BE2C (cell line): ENCODE data around the gene DEF6.

ENCODE experiments used
- DNase-seq: peaks from one replicate; pipeline ENCODE4 v3.0.0-alpha.2; 2020
- H3K27me3 ChIP-seq: fragments of 250-450 bp; sonication (Bioruptor Pico); 2 replicates; pipeline ENCODE4 v1.5.1; 2020; ENCODE audit warnings: mild to moderate bottlenecking
- H3K36me3 ChIP-seq: fragments of 250-450 bp; sonication (Bioruptor Pico); 2 replicates; pipeline ENCODE4 v1.5.1; 2020; ENCODE audit warnings: mild to moderate bottlenecking
- H3K4me1 ChIP-seq: fragments of 250-450 bp; sonication (Bioruptor Pico); 2 replicates; pipeline ENCODE4 v1.5.1; 2020
- H3K4me3 ChIP-seq: 2 replicates; pipeline ENCODE4 v1.5.1; 2011; ENCODE audit warnings: low read depth, low read length
- H3K9me3 ChIP-seq: fragments of 250-450 bp; sonication (Bioruptor Pico); 2 replicates; pipeline ENCODE4 v1.5.1; 2020
- CTCF ChIP-seq: IDR thresholded peaks from 2 replicates; pipeline ENCODE4 v1.5.1; 2012; ENCODE audit warnings: mild to moderate bottlenecking, low read depth, low read length

DEF6 gene

DNA sequence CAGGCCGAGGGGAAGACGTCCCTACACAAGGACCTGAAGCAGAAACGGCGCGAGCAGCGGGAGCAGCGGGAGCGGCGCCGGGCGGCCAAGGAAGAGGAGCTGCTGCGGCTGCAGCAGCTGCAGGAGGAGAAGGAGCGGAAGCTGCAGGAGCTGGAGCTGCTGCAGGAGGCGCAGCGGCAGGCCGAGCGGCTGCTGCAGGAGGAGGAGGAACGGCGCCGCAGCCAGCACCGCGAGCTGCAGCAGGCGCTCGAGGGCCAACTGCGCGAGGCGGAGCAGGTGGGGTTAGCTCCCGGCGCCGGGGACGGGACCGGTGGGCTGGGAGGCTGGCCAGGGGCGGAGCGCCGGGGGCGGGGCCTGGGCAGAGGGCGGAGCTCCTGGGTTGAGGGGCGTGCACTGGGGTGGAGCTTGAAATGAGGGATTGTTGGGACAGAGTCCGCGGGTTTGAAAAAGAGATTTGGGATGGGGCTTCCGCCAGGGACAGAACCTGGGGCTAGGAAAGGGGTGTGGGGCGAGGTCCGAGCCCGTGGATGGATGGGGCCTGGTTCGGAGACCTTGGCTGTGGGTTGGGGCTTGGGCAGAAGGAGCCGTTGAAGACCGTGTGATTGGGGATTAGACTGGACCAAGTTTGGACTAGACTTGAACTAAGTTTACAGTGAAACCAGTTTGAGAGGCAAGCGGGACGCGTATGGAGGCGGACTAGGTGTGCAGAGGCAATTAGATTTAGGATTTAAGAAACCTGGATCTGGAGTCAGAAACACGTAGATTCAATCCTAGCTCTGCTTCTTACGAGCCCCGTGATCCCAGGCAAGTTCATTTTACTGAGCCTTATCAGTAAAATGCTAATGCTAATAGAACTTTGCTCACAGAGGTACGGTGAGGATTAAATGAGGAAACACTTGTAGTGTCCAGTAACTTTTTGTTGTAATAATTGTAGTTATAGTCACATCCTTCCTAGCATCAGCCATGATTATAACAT, 20.9 kb downstream of the DEF6 start:
- H3K9me3 ChIP-seq, result no peaks in the 10 kb centered on the region
- peak overlapping the region; percentile 70 for H3K4me3 ChIP-seq
- no peaks in the 10 kb centered on the region for H3K4me1 ChIP-seq
- no peaks in the 10 kb centered on the region for H3K27me3 ChIP-seq
- H3K36me3 ChIP-seq, result no peaks in the 10 kb centered on the region
- peak; percentile 96 for DNase-seq
- TF ChIP-seq CTCF, result no peak

- DNase-seq, result no peak
- no peaks in the 10 kb centered on the region for H3K36me3 ChIP-seq
- no peaks in the 10 kb centered on the region for H3K4me1 ChIP-seq
- no peaks in the 10 kb centered on the region for H3K27me3 ChIP-seq
- H3K9me3 ChIP-seq, result no peaks in the 10 kb centered on the region
- no peak overlapping the region for H3K4me3 ChIP-seq
- no peak for TF ChIP-seq CTCF
Observed at GRCh38 chr6:35319346-35320030, 21.9 kb downstream of the DEF6 start.

DNA sequence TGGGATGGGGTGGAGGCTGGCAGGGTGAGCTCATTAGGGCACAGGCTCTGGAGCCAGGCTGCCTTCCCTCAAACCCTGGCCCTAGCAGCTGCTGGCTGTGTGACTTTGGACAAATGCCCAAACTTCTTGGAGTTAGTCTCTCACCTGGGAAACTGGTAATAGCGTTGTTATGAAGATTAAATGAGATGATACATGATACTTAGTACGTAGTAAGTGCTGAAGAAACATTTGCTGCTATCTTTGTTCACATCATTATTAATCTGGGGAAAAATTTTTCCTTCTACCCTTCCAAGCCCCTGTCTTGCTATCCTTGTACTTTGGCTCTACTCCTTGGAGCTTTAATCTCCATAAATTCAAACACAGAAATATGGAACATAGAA, 22.4 kb downstream of the DEF6 start:
- no peaks in the 10 kb centered on the region for H3K36me3 ChIP-seq
- no peak for DNase-seq
- H3K27me3 ChIP-seq, result no peaks in the 10 kb centered on the region
- TF ChIP-seq CTCF, result no peak
- no peaks in the 10 kb centered on the region for H3K9me3 ChIP-seq
- no peak overlapping the region for H3K4me3 ChIP-seq
- no peaks in the 10 kb centered on the region for H3K4me1 ChIP-seq

- no peak overlapping the region for H3K4me3 ChIP-seq
- H3K27me3 ChIP-seq, result no peaks in the 10 kb centered on the region
- DNase-seq, result no peak
- no peaks in the 10 kb centered on the region for H3K4me1 ChIP-seq
- no peak for TF ChIP-seq CTCF
- no peaks in the 10 kb centered on the region for H3K9me3 ChIP-seq
- H3K36me3 ChIP-seq, result no peaks in the 10 kb centered on the region
Observed at GRCh38 chr6:35321091-35321490, 23.5 kb downstream of the DEF6 start.

DNA sequence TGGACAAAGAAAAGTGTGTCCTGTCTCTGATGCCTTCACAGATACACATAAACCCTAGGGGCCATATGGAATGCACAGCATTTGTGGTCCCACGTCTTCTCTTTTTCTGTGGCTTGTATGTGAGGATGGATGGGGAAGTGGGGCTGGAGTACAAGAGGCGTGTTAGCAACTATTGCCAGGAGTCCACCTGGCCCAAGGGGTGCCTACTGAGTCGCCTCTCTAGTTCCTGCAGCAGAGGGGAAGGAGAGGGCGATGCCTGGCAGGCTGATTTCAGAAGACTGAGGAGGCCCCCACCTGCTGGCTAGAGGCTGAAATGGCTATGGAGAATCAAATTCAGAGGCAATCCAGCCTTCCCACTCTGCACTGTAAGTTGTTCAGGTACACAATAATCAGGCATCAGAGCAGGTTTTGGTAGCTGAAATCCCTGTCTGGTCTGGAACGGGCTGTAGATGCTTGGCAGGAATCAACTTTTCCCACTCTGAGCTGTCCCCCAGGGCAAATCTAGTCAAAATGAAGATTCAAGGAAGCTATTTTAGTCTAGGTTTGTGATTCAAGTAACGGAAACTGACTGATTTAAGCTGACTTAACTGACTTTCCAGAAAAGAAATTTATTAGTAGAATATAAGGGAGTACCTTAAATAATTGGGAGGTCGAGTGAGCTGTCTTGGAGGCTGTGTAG, 29.9 kb downstream of the DEF6 start:
- TF ChIP-seq CTCF, result peak; percentile 77
- Histone ChIP-seq H3K27me3 (no peaks in the 10 kb centered on the region), H3K4me1 (no peaks in the 10 kb centered on the region), H3K9me3 (no peaks in the 10 kb centered on the region), H3K4me3 (no peak overlapping the region), H3K36me3 (no peaks in the 10 kb centered on the region)
- DNase-seq, result peak; percentile 75
